Sigmoid colon (tissue), 4 donors: ENCODE measurements around the gene GSG1L.

Experiments used
- EP300 ChIP-seq, 4 donors: sonication (generic); formaldehyde crosslinking; IDR thresholded peaks; one replicate each; pipeline ENCODE4 v1.6.1; 2017; ENCODE audit warnings: antibody characterized with exemption in 4 of 4
- POLR2A ChIP-seq, 2 donors: fragments of 450-650 bp; IDR thresholded peaks; one replicate each; pipeline ENCODE4 v1.6.1; 2016; ENCODE audit warnings: antibody characterized with exemption in 2 of 2, mild to moderate bottlenecking in 2 of 2, moderate library complexity in 2 of 2

GRCh38 chr16:27758544-27758943 is 305.0 kb downstream of the GSG1L start:
- TF ChIP-seq EP300 (IDR thresholded peaks at IDR 0.05): no peak
- TF ChIP-seq POLR2A (IDR thresholded peaks at IDR 0.05): no peak
